ENCODE measurements around the gene THSD4.

THSD4 gene

DNA sequence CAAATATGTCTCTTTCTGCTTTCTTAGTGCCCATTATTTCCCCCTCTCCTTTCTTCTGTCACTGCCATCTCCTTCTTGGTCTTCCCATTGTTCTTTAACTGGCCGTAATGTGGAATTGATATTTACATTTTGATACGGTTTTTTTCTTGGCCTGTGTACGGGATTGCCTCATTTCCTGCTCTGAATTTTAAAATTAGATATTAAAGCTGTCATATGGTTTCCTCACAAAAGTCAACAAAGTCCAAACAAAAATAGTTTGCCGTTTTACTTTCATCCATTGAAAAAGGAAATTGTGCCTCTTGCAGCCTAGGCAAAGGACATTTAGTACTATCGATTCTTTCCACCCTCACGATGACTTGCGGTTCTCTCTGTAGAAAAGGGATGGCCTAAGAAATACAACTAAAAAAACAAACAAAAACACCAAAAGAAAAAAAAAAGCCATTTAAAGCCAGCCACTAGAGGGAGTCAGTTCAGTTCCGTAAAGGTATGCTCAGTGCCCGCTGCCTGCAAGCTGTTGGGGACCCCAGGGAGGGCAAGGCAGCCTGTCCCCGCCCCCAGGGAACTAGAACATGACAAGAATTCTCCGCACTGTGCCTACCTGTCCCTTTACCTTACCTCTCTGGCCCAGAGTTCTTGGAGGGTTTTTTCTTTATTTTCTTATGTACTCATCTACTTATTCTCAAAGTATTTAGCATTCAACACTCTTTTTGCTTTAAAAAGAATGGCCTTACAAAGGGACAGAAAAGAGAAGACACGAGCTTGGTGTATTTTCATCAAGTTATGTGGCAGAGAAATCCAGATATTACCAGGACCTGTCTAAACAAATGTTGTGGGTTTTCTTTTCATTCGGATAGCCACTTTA, 665.1 kb downstream of the THSD4 start:
- TF ChIP-seq, protein P1, sequence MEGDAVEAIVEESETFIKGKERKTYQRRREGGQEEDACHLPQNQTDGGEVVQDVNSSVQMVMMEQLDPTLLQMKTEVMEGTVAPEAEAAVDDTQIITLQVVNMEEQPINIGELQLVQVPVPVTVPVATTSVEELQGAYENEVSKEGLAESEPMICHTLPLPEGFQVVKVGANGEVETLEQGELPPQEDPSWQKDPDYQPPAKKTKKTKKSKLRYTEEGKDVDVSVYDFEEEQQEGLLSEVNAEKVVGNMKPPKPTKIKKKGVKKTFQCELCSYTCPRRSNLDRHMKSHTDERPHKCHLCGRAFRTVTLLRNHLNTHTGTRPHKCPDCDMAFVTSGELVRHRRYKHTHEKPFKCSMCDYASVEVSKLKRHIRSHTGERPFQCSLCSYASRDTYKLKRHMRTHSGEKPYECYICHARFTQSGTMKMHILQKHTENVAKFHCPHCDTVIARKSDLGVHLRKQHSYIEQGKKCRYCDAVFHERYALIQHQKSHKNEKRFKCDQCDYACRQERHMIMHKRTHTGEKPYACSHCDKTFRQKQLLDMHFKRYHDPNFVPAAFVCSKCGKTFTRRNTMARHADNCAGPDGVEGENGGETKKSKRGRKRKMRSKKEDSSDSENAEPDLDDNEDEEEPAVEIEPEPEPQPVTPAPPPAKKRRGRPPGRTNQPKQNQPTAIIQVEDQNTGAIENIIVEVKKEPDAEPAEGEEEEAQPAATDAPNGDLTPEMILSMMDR (IDR thresholded peaks at IDR 0.05; ENCODE audit: low read depth, low read length): peak; percentile 80
- peak; percentile 70 for DNase-seq (ENCODE audit: low read depth, low spot score)
- in situ Hi-C loops (cut with HindIII; ENCODE audit: low sequenced_read_pairs): no loop called here
- H3K4me3 ChIP-seq (ENCODE audit: low read depth, low read length): no peak overlapping the region

DNA sequence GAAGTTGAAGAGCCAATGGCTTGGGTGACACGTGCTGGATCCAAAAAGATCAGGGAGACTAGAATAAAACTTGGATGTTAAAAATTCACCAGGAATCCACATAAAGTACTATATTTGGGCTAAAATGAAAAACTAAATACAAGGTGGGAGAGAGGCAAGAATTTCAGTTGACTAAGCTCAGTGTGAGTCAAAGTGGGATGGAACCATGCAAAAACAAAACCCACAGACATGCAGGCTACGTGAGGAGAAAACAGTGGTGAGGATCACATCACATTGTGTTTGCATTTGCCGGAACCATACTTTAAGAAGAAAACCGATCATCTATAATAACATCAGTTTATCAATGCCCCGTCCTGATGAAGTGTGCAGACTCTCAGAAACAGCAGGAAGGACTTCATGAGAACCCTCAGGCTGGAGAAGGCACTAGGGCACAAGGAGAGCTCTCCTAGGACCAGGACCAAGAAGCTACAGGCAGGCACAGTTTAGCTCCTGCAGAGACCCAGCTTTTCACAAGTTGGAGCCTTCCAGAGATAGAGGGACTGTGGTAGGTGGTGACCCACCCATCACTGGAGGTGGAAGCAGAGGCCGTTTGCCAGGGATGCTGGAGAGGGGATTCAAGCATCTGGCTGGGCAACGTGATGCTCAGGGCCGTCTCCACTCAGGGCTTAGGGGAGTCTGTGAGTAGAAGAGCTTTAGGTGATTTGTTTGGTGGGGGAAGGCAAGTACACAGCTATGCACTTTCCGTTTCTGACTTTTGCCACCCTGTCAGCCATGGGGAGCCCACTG, 666.1 kb downstream of the THSD4 start:
- DNase-seq (ENCODE audit: low read depth, low spot score): peak; percentile 51
- TF ChIP-seq, protein P1 (IDR thresholded peaks at IDR 0.05; ENCODE audit: low read depth, low read length): no peak
- in situ Hi-C loops (cut with HindIII; ENCODE audit: low sequenced_read_pairs): no loop called here
- H3K4me3 ChIP-seq (ENCODE audit: low read depth, low read length): no peak overlapping the region

DNA sequence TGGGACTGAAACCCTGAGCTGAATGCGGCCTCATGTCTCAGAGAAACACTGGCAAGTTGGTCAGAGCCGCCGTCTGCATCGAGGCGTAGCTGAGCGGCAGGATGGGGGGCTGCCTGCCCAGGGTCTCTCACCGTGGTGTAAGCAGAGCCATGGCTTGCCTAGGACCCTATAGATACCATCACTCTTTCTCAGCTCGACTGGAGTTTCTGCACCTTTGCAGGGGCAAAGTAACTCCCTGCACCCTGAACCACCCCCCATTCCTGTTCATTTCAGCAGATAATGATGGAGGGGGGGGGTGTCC, 666.6 kb downstream of the THSD4 start:
- DNase-seq (ENCODE audit: low read depth, low spot score): no peak
- in situ Hi-C loops (cut with HindIII; ENCODE audit: low sequenced_read_pairs): no loop called here
- no peak overlapping the region for H3K4me3 ChIP-seq (ENCODE audit: low read depth, low read length)
- TF ChIP-seq, protein P1 (IDR thresholded peaks at IDR 0.05; ENCODE audit: low read depth, low read length): no peak

DNA sequence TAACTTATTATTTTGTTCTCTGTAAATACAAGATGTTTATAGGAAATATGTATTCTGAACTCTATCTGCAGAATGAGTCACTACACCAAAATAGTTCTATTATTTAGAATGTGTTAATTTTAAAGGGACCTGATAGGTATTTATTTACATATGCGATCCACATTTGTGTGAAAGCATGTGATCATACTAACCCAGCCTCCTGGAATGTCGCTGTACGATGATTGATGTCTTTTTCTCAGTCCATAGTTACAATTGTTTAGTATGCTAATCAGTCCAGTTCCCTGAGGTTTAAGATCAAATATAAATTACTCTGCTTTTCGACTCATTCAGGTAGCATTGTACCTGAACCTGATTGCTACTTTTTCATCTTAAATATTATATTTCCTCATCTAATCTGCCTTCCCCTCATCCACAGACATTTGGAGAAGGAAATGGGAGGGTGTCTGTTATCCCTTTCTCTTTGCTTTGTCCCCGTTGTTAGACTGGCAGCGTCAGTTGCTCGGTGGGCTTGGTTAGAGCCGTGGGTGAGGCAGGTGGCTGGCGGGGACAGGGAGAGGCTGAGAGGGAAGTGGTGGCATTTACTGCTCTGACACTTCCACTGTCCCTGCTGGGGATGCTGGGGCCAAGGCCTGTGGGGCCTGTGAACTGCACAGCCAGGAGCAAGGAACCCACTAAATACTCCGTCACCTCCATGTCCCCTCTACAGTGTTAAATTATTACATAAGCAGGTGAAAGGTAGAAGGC, 667.3 kb downstream of the THSD4 start:
- in situ Hi-C loops (cut with HindIII; ENCODE audit: low sequenced_read_pairs): no loop called here
- no peak for DNase-seq (ENCODE audit: low read depth, low spot score)
- H3K4me3 ChIP-seq (ENCODE audit: low read depth, low read length): no peak overlapping the region
- TF ChIP-seq, protein P1 (IDR thresholded peaks at IDR 0.05; ENCODE audit: low read depth, low read length): no peak

DNA sequence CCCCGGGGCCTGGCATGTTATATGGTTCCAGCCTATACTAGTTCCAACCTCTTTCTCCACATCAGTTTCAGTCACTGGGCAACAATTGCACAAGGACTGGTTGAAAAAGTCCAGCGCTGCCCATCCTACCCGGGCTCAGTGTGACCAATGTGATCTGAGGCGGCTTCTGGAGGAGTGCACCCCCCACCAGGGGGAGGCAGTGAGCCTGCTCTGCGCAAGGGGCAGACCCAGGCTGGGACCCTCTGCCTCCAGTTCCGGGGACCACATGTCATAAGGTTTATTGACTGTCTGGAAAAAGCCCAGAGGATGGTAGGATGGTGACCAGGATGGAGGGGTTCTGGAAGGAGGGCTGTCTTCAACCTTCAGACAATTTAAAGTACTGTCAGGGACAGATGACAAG, 669.4 kb downstream of the THSD4 start:
- no peak overlapping the region for H3K4me3 ChIP-seq (ENCODE audit: low read depth, low read length)
- TF ChIP-seq, protein P1 (IDR thresholded peaks at IDR 0.05; ENCODE audit: low read depth, low read length): peak; percentile 46
- DNase-seq (ENCODE audit: low read depth, low spot score): no peak
- in situ Hi-C loops (cut with HindIII; ENCODE audit: low sequenced_read_pairs): no loop called here

DNA sequence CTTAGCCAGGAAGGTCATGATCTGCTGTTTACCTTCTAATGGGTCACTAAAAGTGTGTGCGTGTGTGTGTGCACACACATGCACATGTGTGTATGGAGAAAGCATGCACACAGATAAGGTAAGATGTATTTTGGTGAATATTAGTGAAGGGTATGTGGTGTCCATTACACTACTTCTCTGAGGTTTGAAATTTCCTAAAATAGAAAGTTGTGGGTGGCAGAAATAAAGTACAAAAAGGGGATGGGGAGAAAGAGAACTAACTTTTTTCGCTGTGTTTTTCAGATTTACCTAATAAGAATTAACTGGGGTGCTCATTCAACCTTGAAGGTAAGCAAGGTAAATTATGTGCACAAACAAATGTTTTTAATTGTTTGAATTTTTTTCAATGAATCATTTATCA, 670.7 kb downstream of the THSD4 start:
- TF ChIP-seq, protein P1 (IDR thresholded peaks at IDR 0.05; ENCODE audit: low read depth, low read length): no peak
- DNase-seq (ENCODE audit: low read depth, low spot score): no peak
- in situ Hi-C loops (cut with HindIII; ENCODE audit: low sequenced_read_pairs): no loop called here
- no peak overlapping the region for H3K4me3 ChIP-seq (ENCODE audit: low read depth, low read length)
